Stimulated activated CD8-positive, alpha-beta memory T cell treated with anti-CD3 and anti-CD28 coated beads, Interleukin-12 subunit alpha, Interleukin-12 subunit beta, amount 100 ng/mL, for 24 hours (primary cell): Measurements from ENCODE around the gene LCAT.
"Not testable (repeated sequence)": the region's sequence is repeated elsewhere in the genome, so short reads cannot be mapped to it uniquely, and the experiment has no call there.

Source experiments
- DNase-seq: peaks from one replicate; pipeline ENCODE4 v3.0.0-alpha.2; 2020; ENCODE audit errors: extremely low read depth

LCAT gene, protein sequence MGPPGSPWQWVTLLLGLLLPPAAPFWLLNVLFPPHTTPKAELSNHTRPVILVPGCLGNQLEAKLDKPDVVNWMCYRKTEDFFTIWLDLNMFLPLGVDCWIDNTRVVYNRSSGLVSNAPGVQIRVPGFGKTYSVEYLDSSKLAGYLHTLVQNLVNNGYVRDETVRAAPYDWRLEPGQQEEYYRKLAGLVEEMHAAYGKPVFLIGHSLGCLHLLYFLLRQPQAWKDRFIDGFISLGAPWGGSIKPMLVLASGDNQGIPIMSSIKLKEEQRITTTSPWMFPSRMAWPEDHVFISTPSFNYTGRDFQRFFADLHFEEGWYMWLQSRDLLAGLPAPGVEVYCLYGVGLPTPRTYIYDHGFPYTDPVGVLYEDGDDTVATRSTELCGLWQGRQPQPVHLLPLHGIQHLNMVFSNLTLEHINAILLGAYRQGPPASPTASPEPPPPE

DNA sequence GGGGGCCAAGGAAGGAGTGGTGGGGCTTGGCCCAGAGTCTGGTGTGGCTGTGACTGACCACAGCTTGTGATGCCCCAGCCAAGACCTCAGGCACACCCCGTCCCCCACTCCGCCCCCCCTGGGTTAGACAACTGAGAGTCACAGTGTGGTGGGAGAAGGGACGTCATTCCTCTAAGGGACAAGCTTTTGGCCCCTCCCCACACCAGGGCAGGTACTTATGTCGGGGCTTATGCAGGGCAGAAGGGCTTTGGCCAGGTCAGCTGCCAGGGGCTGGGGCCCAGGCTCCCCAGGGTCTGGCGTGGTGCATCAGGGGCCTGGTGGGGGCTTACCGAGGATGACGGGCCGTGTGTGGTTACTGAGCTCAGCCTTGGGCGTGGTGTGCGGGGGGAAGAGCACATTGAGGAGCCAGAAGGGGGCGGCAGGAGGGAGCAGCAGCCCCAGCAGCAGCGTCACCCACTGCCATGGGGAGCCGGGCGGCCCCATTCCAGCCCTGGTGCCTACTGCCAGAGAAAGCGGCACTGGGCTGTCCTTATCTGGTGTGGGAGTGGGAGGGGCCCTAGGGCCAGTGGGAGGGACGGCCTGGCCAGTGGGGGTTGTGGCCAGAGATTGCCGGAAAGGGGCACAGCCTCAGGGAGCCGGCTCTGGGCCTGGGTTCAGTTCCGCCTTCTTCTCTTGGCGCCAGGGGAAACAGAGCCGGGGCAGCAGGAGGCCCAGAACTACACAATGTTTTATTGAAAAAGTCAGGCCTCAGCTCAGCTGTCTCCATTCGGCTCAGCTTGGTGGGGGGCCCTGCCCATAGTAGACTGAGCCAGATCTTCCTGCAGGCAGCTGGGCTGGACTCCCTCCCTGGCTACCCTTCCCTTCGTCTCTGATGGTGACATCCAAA lies at the start of gene LCAT:
LCAT (minus strand) TSS at position 502 of the 886 bp plus-strand sequence; CDS start at position 483, 19 bp downstream.
- no peak for DNase-seq

DNA sequence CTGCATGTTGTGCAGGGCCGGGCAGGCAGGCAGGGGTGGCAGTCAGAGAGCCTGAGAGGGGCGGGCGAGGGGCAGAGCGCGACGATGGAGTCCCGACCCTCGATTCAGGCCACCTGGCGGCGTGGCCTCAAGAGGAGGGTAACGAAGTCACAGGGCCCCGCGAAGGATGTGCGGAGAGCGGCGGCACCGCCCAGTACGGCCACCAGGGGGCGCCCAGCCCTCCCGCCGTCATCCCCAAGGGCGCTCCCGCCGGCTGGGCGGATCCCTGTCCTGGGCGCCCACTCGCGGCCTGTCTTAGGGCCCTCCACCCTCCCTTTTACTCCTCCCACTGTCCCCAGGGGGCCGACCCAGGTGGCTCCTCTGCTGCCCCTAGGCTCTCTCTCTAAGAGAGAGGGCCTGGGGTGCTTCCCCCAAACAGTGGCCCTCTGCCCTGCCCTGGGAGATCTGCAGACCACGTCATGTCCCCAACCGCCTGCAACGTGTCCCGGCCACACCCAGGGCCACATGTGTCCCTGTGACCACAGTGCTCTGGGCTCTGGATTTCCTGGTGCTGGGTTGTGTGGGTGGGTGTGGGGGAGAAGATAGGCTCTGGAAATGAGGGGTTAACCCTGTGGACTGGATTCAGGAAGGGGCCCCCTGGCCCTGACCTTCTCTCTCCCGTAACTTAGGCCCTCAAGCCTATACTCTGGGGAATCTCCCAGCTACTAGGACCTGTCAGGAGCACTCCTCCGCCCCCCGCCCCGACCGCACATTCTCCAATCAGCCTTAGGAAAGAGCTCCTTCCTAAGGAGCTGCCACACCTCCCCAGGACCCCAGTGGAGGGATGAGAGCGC lies 49.5 kb upstream of the LCAT start:
- DNase-seq: peak; percentile 58

DNA sequence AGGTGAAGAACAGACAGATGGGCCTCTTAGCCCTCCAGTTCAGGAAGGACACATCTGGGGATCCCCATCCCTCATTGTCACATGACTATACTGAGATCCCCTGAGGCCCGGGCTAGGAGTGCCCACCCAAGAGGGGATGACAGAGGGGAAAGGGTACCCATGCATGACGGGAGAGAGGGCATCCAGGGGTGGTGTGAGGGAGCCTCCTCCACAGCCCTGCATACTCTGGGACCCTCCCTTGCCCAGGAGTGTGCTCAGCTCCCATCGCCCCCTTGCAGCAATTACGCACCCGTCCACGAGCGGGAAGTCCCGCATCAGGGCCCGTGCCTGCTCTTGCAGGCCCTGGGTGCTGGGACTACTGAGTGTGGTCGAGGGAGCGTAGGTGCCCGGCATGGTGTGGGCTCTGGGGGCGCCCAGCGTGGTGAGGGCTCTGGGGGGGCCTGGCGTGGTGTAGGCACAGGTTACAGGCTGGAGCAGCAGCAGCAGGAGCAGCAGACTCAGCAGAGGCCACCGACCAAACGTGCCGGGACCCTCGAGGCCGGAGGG lies 48.8 kb upstream of the LCAT start:
- no peak for DNase-seq

DNA sequence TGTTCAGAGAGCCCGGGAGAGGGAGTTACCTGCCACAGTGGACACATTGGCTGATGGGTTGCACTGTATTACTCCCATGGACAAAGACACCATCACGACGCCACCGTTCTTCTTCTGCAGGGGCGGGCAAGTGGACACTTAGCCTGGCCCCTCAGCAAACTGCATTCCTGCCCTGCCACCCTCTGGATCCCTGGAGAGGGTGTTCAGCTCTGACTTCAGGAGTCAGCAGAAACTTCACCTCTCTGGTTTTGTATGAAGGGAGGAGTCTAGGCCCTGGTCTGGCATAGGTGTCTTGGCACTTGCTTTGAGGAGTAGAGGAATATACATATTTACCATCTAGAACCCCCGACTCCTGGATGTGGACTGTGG lies 46.1 kb upstream of the LCAT start:
- no peak for DNase-seq

DNA sequence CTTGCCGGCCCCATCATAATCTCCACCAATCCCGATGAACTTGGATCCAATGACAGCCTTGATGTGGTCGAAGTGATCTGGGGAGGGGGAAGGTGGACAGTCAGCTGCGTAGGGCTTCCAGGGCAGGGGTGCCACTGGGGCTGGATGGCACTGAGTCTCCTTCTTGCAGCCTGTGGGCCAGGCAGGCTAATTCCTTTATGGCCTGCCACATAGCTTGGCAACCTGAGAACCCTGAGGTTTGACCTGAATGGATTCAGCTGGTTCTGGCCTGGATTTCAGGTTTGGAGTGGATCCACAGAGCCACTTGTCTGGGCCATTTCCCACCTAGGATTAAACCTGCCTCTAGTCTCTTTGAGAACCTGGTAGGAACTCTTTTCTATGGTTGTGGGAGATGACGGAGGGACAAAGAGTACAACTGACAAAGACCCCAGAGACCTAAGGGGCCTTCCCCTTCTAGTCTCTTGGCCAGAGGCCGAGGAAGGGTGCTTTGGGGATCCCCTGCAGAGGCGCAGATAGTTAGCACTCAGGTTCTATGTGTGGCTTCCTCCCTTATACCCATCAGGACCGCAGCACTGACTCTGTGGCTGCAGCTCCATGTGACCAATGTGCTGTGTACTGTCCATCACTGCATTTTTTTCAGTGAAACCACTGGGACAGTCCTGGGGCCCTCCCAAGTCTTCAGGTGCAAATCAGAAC lies 45.5 kb upstream of the LCAT start:
- DNase-seq: no peak

DNA sequence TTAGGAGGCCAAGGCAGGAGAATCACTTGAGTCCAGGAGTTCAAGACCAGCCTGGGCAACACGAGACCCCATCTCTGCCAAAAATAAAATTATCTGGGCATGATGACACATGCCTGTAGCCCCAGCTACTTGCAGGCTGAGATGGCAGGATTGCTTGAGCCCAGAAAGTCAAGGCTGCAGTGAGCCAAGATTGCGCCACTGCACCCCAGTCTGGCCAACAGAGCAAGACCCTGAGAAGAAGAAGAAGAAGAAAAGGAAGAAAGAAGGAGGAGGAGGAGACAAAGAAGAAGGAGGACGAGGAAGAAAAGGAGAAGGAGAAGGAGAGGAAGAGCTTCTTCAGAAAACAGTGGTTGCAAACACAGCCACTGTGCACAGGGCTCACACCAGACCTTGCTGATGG lies 44.8 kb upstream of the LCAT start:
- DNase-seq: no peak

DNA sequence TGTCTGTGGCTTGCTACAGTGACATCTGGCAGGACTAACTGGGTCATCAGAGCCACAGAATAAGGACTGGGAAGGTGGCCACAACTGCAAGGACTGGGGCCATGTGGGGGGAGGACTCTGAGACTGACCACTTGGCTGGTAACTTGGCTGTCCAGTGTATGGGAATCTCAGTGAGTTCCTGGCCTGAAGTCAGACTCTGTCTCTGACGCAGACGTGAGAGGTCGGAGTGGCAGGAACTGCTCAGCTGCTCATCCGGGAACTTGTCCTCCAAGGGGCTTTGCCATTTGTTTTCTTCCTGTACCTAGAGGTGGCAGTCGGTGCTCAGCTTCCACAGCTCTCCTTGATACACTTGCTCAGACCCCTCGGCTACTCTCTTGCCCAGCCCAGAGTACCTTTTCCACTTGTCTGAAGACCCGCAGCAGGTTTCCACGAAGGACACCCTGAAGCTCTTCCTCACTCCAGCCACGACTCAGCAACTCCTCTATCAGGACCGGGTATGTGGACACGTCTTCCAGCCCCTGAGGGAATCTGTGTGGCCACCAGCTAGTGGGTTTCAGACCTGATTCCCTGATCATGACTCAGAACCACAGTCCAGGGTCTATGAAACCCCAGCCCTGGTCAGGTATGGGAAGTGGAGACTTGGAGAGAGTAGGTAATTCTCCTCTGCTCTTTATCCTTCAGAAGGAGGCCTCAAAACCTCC lies 43.7 kb upstream of the LCAT start:
- DNase-seq: no peak

DNA sequence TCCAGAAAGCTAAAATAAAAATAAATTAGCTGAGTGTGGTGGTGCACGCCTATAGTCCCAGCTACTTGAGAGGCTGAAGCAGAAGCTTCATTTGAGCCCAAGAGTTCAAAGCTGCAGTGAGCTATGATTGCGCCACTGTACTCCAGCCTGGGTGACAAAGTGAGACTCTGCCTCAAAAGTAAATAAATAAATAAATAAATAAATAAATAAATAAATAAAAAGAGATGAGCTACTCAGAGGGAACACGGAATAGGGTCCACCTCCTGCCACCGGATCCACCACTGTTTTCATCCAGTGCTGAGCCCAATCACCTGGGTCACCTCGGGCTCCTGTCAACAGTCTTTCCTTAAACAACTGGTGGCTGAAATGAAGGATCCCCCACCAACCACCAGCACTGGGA lies 43.0 kb upstream of the LCAT start:
- no peak for DNase-seq

DNA sequence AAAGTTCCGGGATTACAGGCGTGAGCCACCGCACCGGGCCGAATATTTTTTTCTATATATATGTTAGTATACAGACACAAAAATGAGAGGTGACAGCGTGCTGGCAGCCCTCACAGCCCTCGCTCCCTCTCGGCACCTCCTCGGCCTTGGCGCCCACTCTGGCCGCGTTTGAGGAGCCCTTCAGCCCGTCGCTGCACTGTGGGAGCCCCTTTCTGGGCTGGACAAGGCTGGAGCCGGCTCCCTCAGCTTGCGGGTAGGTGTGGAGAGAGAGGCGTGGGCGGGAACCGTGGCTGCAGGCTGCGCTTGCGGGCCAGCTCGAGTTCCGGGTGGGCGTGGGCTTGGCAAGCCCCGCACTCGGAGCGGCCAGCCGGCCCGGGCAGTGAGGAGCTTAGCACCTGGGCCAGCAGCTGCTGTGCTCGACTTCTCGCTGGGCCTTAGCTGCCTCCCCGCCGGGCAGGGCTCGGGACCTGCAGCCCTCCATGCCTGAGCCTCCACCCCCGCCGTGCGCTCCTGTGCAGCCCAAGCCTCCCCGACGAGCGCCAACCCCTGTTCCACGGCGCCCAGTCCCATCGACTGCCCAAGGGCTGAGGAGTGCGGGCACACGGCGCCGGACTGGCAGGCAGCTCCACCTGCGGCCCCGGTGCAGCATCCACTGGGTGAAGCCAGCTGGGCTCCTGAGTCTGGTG lies 38.2 kb upstream of the LCAT start:
- DNase-seq: no peak

DNA sequence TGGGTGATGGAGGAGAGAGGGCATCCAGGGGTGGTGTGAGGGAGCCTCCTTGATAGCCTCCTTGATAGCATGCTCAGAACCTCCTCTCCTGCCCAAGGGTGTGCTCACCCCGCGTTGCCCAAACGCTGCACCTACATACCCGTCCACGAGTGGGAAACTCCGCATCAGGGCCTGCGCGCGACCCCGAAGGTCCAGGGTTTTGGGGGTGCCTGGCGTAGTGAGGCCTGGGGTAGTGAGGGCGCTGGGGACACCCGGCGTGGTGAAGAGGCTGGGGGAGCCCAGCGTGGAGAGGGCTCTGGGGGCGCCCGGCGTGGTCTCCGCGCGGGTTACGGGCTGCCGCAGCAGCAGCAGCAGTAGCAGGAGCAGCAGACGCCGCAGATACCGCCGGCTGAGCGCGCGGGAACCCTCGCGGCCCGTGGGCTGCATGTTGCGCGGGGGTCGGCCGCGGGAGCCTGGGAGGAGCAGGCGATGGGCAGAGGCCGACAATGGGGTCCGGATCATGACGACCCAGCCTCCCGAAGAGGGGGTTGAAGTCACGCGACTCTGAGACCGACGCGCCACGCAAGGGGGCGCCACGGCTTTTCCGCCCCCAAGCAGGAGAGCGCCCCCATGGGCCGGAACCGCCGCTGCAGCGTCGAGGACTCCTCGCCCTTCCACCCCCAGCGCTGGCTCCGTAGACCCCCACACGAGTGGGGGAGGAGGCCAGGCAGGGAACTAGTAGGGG lies 36.2 kb upstream of the LCAT start, which contains the start of gene DPEP3:
DPEP3 (minus strand) TSS at position 545 of the 724 bp plus-strand sequence; CDS start at position 426, 119 bp downstream.
- no peak for DNase-seq

DNA sequence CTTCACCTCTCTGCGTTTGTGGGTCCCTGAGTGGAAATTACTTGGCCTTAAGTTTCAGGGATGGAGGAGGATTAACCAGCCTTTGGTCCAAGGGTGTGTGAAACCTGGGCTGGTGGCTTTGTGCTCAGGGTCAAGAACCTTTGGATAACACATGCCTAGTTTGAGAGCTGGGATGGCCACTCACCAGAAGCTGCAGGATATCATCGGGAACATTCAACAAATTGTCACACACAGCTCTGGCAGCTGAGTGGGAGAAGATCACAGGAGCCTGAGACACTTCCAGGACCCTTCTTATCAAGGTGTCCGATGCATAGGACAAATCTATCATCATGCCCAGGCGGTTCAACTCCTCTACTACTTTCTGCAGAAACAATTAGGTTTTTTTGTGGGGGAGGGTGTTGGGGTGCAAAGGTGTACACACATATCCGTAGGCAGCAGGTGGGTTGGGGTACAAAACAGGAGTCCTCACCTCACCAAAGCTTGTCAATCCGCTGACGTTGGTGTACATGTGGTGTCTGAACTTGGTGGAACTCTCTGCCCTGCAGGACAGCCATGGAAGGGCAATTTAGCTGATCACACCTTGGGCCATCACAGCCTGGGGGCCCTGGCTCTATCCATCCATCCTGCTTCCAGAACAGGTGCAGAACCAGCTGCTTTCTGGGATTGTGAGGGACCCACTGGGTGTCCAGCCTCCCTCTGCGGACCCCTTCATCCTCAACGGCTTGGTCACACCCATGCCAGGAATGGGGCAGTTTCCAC lies 33.7 kb upstream of the LCAT start:
- DNase-seq: no peak

DNA sequence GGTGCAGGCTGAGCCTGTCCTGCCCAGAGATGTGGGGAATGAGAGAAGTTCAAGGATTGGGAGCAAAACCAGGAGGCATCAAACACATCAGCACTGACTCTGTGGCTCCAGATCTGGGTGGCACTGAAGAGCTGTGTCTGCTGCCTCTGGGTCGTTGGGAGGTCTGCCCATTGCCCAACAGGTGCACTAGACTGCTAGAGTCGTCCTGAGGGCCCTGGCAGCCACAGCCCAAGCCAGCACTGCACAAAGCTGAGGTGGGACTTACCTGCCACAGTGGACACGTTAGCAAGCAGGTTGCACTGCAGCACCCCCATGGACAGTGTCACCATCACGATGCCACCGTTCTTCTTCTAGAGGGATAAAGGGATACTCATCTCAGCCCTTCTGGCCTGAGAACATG lies 33.1 kb upstream of the LCAT start:
- DNase-seq: no peak

DNA sequence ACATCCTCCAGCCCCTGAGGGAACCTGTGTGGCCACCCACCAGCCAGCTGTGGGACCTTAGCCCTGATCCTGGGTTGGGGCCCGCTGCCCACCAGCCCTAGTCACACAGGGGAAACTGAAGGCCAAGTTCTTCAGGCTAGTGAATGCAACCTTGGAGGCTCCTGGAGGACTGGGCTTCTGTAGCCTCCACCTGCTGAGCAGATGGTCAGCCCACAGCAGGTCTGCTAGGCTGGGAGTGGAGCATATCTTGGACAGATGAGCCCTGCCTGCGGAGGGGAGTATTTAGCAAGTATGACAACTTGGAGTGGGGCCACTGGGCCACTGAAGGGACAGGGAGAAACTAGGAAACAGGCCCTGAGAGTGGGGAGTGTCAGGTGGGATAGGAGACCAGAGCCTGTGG lies 32.3 kb upstream of the LCAT start:
- no peak for DNase-seq

DNA sequence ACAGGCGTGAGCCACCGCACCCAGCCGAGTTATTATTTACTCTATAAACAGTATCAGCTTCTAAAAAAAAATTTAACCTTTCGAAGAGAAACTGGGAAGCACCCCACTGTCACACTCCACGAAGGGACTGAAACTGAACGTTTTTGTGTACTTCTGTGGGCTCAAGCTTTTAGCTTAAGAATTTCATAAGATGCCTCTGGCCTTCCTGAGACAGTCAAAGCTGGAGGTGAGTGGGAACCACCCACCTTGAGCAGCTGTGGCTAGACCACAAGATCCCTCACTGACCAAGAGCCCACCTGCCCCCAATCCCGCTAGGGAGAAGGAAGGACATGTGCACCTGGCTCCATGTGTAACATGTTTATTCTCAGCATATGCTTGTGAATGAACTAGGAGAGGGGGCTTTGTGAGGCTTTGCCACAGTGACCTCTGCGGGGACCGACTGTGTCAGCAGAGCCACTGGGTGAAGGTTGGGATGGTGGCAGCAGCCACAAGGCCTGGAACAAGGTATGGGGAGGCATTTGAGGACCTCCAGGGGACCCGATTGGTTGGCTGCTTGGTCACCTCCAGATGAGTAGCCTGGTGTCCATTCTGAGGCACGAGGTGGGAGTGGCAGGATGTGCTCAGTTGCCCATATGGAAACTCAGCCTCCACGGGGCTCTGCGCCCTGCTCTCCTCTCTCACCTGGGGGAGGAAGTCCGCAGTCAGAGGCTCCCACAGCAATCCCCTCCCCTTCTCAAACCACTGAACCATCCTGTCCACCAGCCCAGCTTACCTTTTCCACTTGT lies 31.6 kb upstream of the LCAT start:
- no peak for DNase-seq

DNA sequence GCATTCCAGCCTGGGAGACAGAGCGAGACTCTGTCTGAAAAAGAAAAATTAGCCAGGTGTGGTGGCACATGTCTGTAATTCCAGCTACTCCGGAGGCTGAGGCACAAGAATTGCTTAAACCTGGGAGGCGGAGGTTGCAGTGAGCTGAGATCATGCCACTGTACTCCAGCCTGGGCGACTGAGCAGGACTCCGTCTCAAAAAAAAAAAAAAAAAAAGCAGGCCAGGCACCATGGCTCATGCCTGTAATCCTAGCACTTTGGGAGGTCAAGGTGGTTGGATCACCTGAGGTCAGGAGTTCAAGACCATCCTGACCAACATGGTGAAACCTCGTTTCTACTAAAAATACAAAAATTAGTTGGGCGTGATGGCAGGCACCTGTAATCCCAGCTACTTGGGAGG lies 28.4 kb upstream of the LCAT start:
- DNase-seq: not testable (repeated sequence)

DNA sequence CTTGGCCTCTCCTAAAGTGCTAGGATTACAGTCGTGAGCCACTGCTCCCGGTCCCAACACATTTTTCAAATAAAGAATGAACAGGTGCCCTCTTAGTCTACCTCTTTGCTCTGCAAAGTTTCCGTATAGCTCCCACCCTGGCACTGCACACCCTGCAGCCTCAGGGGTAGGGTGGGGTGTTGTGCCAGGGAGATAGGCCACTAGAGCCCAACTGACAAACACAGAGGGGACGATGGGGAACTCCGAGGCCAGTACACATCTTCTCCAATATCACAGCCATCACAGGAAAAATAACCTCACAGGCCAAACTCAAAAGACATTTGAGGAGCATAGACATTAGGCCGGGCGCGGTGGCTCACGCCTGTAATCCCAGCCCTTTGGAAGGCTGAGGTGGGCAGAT lies 27.2 kb upstream of the LCAT start:
- no peak for DNase-seq

DNA sequence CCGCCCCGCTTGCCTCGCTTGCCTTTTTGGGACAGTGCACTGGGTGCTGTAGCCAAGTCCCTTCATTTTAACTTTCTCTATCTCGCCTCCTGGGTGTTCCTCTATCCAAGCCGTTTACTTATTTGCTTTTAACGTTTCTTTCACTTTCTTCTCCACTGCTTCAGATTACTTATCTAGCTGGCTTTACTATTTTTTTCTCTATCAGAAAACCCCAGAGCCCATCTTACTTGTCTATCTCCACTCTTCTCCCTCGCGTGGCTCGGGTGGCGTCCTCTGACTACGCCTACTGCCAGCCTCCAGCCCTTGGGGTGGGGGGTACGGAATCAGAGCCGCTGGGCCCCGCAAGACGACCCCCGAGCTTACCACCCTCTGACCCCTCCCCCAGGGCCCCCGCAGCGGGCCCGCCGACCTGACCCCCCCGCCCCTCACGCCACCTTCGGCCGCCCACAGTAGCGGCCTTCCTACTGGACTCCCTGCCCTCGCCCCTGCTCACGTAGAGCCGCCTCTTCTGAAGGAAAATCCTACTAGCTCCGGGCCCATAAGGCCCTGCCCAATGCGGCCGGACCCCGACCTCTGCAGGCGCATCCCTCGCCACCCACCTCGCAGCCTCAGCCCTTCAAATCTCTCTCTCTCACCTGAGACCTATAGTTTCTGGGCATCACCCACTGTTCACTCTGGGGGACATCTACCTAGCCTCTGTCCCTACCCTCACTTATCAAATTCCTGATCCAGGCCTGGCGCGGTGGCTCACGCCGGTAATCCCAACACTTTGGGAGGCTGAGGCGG lies 25.5 kb upstream of the LCAT start:
- no peak for DNase-seq
